Spinal cord (tissue), 4 donors: ENCODE measurements around the gene RDH11. TPM values are rescaled to one million over a fixed set of nuclear protein-coding genes. Genes with fewer than 3 reads are reported as not detected.

Experiments
- polyA plus RNA-seq, 2 donors: library from polyadenylated mRNA; unstranded; fragments of 120-200 nt; gene quantifications; one replicate each; pipeline ENCODE4 v1.2.1, GENCODE V29; 2013; ENCODE audit not compliant: insufficient read length in 2 of 2
- small RNA-seq: library from RNA; depleted of rRNA; stranded (forward); fragments of <200 nt; gene quantifications from one replicate; pipeline ENCODE3, GENCODE V24; 2014; ENCODE audit warnings: low replicate concordance
- total RNA-seq, 2 donors: library from RNA; depleted of rRNA in 1 of 2; stranded (reverse); fragments of 120-200 nt in 1 of 2; fragments of >200 nt in 1 of 2; gene quantifications; one replicate each; pipeline versions ENCODE4 v1.2.3 to v1.2.4, GENCODE V29; 2013 to 2014

The RDH11 gene
- total and polyA plus RNA-seq, 4 donors, result 94.7 to 150 (median 142) TPM

Small RNA genes within 50 kb of the gene (small RNA-seq; reads per million reads assigned to genes)
- gene AL049779.3, result not detected
- not detected for gene RN7SL369P
- not detected for gene RNA5SP386

Other genes starting within 250 kb of the RDH11 start
- 10 to 100 TPM; 13.9 to 26.9 TPM for gene TMEM229B, start 207.0 kb downstream of the RDH11 start, total RNA-seq
- 10 to 100 TPM; 54.6 to 56.0 TPM for gene TMEM229B, start 207.0 kb downstream of the RDH11 start, polyA plus RNA-seq
- 10 to 100 TPM; 20.7 to 30.3 TPM for gene PLEKHH1, start 162.5 kb downstream of the RDH11 start, total RNA-seq
- 10 to 100 TPM; 52.9 to 81.8 TPM for gene PLEKHH1, start 162.5 kb downstream of the RDH11 start, polyA plus RNA-seq
- gene PIGH, start 95.5 kb downstream of the RDH11 start, total RNA-seq, result 10 to 100 TPM; 21.1 to 37.4 TPM
- 10 to 100 TPM; 29.7 to 36.0 TPM for gene PIGH, start 95.5 kb downstream of the RDH11 start, polyA plus RNA-seq
- 10 to 100 TPM in 1 of 2 donors, 1 to 10 TPM in 1; 8.4 to 20.3 TPM for gene ARG2, start 75.8 kb downstream of the RDH11 start, total RNA-seq
- gene ARG2, start 75.8 kb downstream of the RDH11 start, polyA plus RNA-seq, result 10 to 100 TPM; 25.3 to 31.2 TPM
- gene VTI1B, start 21.1 kb downstream of the RDH11 start, total RNA-seq, result 10 to 100 TPM; 64.5 to 92.6 TPM
- 100 to 1,000 TPM; 156 to 179 TPM for gene VTI1B, start 21.1 kb downstream of the RDH11 start, polyA plus RNA-seq
- 1 to 10 TPM in 1 of 2 donors, under 1 TPM in 1; 0.28 to 2.0 TPM for gene RDH12, start 6.1 kb upstream of the RDH11 start, total RNA-seq
- gene RDH12, start 6.1 kb upstream of the RDH11 start, polyA plus RNA-seq, result 1 to 10 TPM; 1.1 to 1.4 TPM
- 10 to 100 TPM; 16.5 to 20.3 TPM for gene ZFYVE26, start 120.8 kb upstream of the RDH11 start, total RNA-seq
- gene ZFYVE26, start 120.8 kb upstream of the RDH11 start, polyA plus RNA-seq, result 10 to 100 TPM; 14.0 to 14.5 TPM
- gene RAD51B, start 124.0 kb upstream of the RDH11 start, total RNA-seq, result 10 to 100 TPM; 21.2 to 28.9 TPM
- 1 to 10 TPM; 5.7 to 7.6 TPM for gene RAD51B, start 124.0 kb upstream of the RDH11 start, polyA plus RNA-seq